GM21619 (cell line): ENCODE data around the gene ERBB2.
"Not testable (repeated sequence)": the region's sequence is repeated elsewhere in the genome, so short reads cannot be mapped to it uniquely, and the experiment has no call there.

Source experiments
- ATAC-seq: cut with Tn5 transposase; IDR thresholded peaks from one replicate; pipeline ENCODE4 v1.9.1; 2021; ENCODE audit not compliant: unreplicated experiment

The ERBB2 gene

DNA sequence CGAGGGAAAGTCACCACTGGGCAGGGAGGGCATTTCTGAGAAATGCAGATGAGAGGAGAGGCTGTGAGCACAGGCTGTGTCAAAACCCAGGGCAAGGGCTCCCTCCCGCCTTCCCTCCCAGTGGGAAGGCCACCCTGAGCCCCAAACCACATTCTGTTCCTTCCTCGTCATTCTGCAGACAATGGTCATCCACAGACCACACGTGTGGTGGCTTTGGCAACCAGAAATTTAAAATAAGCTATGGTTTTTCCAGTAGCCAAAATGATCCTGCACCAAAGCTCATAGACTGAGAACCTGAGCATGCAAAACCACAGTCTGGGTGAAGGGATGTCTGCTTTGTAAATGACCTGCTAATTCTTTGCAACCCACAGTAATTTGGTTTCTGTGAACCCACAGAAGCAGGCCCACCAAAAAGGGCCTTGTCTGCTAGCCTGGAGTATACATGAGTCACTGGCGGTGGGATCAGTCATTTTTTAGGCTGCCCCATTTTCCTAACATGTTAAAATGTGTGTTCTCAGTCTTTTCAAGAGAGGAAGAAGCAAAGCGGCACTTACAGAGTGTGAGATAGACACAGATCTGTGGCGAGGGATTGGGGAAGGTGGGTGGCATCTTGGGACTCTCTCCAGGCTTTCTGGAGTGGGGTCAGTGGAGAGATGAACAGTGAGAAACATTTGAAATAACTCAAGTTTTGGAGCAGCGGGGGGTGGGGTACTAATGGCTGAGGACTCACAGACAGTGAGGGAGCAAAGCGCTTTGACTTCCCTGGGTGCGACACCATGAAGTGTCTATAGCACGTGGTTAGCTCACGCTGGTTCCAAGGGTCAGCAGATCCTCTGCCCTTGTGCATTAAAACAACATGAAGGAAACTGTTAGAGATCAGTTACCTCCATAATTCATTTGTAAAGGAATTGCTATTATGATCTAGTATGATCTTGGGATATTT is 58.3 kb downstream of the ERBB2 start:
- ATAC-seq, result no peak

DNA sequence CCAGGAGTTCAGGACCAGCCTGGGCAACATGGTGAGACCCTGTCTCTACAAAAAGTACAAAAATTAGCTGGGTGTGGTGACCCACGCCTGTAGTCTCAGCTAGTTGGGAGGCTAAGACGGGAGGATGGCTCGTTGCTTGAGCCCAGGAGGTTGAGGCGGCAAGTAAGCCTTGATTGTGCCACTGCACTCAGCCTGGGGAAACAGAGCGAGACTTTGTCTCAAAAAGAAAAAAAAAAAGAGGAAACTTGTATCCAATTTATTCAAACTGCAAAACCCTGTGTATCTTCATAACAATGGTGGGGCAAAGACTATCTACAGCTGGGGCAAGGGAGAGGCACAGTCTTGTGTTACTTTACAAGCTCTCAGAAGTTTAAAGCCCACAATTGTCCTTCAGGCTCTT is 59.3 kb downstream of the ERBB2 start:
- ATAC-seq, result no peak

DNA sequence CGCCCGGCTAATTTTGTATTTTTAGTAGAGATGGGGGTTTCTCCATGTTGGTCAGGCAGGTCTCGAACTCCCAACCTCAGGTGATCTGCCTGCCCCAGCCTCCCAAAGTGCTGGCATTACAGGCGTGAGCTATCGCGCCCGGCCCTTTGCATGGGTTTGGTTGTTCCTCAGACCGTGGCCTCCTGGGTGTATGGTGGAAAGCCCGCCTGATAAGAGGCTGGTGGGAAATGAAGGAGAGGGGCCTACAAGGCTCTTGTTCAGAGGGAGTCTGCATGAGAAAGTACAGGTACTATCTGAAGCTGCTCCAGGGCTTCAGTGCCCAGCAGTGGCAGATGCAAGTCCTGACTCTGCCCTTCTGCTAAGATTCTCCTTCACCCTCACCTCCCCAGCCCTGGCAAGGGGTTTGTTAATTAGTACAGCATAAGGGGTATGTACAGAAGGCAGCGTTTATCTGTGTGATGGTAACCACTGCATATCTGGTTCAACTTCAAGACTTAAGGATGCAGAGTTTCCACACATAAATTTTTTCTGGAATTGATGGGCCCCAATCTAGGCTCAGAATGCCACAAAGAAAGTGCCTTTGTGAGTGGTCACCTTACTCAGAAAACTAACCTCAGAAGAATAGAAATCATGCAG is 62.1 kb downstream of the ERBB2 start:
- no peak for ATAC-seq

DNA sequence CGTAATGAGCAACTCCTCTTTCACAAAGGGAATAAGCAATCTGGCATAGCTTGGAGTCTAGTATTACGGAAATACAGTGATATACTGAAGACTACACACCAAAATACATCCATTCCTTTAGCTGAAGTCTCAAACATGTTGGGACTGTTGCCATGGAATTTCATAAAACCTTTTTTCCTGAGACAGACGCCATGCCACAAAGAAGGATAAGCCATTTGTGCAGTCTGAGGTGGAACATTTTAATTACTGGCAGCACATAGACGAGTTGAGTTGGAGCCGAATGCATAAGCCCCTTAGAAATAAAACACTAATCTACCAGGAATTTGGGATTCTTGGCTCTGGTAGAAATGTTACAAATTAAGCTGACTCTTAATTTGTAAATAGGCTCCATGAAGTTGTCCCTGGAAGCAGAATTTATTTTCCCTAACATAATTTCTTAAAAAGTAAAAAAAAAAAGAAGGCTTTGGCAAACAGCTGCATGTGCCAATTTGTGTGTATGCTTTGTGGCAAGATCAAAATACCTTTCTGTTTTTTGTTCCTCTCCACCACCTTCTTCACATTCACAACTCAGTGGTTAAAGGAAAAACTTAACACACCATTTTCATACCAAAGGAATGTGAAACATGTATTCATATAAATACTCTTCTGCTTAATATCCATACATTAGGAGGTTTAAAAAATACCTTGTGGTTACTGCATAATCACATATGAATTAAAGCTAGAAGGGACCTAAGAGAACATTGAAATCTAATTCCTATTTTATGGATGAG is 63.4 kb downstream of the ERBB2 start:
- ATAC-seq, result no peak

DNA sequence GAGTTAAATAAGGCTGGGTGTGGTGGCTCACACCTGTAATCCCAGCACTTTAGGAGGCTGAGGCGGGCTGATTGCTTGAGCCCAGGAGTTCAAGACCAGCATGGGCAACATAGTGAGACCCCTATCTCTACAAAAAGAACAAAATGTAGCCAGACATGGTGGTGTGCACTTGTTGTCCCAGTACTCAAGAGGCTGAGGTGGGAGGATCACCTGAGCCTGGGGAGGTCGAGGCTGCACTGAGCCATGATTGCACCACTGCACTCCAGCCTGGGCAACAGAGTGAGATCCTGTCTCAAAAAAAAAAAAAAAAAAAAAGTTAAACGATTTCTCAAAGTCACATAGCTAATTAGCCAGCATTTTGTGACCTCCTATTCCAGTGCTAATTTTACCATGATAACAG is 64.3 kb downstream of the ERBB2 start:
- ATAC-seq, result not testable (repeated sequence)

DNA sequence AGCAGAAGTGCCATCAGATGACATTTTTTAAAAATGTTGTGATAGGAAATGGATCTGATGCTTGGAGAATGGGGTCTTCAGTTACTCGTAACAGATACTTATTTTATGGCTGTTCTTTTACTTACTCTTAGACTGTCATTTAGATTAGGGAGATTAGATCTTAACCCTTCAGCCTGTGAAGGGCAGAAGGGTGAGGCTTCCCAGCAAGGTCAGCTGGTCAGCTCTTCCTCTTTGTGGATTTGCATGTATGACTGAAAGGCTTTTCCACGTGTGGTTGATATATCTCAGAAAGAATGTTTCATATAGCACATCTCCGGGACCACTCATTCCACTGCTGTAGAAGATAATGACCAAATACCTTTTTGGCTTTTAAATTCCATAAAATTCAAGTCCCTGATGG is 65.3 kb downstream of the ERBB2 start:
- no peak for ATAC-seq

DNA sequence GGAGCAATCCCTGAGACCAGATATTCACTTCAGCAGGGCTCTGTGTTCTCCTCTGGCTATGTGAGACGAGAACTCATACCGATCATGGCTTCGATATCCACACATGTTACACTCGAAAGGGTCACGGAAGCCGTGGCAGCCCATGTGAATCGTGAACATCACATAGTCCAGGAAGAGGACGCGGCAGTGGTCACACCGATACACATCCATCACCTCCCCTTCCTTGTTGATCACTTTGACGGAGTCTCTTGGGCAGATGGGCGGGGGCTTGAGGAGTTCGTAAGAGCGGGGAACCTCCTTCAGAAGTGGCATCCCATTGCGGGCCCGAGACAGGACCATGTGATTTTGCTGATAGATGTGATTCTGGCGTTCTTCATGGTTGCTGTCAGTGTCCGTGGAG is 65.9 kb downstream of the ERBB2 start:
- ATAC-seq, result no peak

DNA sequence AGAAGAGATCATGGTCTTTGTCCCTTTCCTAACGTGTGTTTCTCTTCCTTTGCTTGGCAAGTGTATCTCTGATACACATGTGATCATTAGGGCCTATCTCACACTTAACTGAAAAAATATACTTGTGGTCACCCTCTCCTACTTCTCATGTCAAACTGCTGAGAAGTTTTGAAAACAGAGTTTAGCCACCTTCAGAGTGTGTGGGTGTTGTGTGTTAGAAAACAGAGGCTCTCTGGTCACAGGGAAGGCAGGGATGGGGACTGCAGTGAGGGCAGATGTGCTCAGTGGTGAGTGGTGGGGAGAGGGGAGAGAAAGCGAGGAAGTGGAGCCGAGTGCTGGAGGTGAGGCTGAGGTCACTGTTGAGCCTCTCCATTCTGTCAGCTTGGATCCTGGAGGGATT is 67.3 kb downstream of the ERBB2 start:
- ATAC-seq, result no peak

DNA sequence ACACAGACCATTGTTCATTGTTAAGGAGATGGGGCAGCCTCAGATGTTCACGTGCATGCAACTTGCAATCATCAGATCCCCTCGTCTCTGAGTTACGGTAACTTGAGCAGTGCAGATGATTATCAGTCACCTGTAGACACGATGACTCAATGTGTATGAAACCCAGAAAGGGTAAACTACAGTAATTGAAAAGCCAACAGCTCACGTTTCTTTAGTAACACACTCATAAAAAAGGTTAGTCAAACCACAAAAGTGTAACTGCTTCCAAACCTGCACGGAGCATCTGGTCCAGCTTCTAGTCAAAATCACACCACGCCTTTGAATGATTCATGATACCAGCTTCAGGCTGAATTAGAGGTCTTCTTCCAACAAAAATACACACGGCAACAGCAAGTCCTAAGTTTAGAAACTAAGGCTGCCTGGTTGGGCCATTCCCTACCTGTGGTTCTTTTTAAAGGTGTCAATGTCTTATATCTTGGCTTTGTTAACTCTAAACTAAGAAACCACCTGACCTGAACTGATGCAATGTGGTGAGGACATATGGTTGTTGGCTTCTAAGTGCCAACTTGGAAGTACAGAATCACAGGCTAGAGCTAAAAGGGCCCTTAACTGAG is 70.2 kb downstream of the ERBB2 start:
- peak; percentile 57 for ATAC-seq

DNA sequence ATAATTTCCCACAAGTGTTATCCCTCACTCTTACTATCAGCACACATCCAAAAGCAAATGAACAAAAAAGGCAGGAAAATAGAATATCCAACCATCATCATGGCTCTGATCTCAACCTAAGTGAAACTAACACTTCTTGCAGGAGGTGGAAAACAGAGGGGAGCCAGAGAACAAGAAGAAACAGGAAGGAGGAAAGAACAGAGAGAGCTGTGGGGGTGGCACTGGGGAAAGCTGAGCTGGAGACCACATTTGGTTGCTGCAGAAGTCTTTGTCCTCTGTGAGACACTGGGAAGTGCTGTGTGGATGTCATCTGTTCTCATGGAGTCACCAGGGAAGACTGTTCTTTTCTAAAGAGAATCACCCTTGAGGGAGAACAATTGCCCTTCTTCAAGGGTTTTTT is 72.6 kb downstream of the ERBB2 start:
- no peak for ATAC-seq

DNA sequence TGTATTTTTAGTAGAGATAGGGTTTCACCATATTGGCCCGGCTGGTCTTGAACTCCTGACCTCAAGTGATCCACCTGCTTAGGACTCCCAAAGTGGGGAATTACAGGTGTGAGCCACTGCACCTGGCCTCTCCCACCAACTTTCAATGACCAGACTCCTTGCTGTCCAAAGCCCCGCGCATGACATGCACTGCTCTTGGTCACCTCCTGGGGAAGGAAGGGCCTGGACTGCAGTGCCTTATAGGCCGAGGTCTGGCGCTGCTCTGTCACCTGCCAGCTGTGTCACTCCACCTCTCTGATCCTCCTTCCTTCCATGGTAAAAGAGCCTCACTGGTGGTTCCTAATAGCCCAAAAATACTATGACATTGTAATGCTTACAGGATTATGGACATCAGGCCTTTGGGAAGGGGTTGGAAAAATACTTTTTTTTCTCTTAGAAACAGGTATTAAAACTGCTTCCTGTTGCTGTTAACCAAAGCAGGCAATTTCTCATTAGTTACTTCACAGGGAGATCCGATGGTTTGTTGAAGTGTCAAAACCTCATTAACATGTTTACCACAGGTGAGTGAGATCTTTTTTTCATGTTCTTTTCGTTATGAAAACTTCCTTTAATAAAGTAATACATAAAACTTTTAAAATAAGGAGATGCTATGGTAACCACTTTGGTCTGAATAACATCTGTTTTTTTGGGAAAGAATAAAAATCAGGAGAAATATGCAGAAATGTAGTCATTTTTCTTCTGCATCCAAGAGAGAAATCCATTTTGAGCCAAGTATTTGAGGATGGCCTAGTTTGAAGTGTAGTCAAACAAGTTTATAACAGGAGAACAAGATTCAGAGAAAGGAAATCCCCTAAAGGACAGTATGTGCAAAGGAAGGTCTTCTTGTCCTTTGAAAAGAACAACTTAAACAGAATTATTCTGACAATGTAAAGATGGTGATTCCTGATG is 73.4 kb downstream of the ERBB2 start:
- ATAC-seq, result no peak

DNA sequence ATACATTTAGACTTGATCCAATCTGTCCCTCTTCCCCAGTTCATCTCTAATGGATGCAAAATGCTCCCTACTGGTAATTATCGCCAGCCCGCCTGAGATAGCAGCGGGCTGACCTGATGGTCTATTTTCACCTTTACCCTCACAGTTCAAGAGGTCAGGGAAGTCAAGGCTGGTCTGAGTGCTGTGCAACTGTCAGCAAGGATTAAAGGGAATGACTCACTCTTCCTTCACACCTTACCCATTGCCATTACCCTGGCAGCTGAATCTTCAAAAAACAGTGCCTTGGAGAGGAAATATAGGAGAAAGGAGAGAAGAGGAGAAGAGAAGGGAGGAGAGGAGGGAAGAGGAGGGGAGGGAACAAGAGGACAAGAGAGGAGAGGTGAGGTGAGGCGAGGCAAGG is 74.2 kb downstream of the ERBB2 start:
- no peak for ATAC-seq

DNA sequence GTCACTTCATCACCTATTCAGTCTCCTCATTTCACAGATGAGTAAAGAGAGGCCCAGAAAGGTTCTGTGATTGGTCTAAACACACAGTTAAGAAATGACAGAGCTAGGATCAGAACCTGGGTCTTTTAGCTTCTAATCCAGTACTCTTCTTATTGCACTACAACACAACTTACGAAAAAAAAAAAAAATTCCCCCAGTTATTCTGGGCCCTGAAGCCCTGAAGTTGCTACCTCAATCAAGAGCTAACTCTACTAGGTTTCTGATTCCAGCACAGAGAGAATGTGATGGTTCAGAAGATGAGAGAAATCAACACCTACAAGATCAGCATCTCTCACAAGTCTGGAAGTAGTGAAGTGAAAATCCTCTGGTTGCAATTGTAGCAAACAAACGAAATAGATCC is 75.2 kb downstream of the ERBB2 start:
- no peak for ATAC-seq

DNA sequence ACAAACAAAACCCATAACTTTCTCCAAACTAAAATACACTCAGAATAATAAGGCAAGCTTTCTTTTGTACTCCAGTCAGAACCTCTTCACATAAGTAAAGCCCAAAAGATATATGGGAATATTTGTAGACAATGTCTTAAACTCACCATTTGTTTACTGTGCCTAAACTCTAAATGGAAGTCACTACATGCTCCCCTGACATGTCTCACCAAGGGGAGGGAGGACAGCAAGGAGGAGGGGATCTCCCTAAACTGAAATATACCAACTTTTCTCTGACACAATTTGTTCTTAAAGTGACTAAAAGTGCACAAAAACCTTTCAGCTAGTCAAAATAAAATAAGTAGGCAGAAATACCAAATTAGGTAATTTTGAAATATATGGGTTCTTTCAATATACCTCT is 76.4 kb downstream of the ERBB2 start:
- ATAC-seq, result no peak

DNA sequence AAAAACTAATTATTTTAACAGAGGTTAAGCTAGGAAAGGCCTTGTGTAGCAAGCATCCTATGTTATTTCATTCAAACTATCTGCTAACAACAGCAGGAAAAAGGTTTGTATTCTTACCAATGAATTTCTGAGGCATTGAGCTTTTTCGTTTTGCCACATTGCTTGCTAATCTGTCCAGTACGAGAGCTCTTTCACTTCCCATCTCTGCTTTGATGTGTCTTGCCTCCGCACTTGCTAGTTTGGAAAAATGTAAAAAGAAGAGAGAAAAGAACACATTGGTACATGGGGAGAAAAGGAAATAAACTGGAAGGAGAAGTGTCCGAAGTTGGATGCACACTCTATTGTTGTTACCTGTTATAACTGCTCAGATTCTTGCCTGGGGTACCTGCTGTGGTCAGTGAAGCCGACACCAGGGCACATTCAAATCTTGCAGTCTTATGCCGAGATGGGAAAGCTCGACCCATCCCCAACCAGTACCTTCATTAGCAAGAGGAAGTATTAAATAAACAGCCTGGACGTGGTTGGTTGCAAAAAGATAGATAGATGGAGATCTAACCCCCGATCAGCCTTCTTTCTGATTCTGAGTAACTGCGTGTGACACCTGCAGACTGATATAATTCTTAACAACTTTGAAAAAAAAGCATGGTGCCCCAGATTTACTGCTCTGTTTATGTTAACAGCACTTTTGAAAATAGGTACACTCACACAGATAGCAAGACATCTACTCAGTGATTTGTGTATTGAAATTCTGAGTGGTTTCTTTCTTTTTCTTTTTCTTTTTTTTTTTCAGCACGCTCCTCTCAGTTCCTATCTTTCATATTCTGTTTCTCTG is 77.9 kb downstream of the ERBB2 start:
- ATAC-seq, result peak; percentile 58
